ENCODE results near the gene GHR. TPM values are rescaled to one million over a fixed set of nuclear protein-coding genes. Genes with fewer than 3 reads are reported as not detected.

GHR gene
- total RNA-seq, 1 donor from 2014 or later, result 10.4 TPM

GRCh38 chr5:42590566-42590965, 167.3 kb downstream of the GHR start:
- intact Hi-C loops (cut with DNase I), result loop anchor here (5.0 kb wide), 1 partner anchor 102 kb away; no protein-coding TSS in a partner anchor
- DNase-seq (ENCODE audit: low spot score), result no peak

- intact Hi-C loops (cut with DNase I), result loop anchor here (5.0 kb wide), 1 partner anchor 101 kb away; no protein-coding TSS in a partner anchor
These were observed 167.8 kb downstream of the GHR start for GRCh38 chr5:42591015-42591414.

GRCh38 chr5:42592401-42593140, 169.3 kb downstream of the GHR start:
- intact Hi-C loops (cut with DNase I), result loop anchor here (5.0 kb wide), 1 partner anchor 100 kb away; no protein-coding TSS in a partner anchor
- no peak for DNase-seq (ENCODE audit: low spot score)

More at GRCh38 chr5:42591015-42591414, 167.8 kb downstream of the GHR start:
- peak; percentile 85 for DNase-seq (ENCODE audit: low spot score)

GRCh38 chr5:42593591-42593990, 170.4 kb downstream of the GHR start:
- intact Hi-C loops (cut with DNase I), result loop anchor here (5.0 kb wide), 1 partner anchor 99 kb away; no protein-coding TSS in a partner anchor
- no peak for DNase-seq (ENCODE audit: low spot score)

GRCh38 chr5:42595597-42595996, 172.4 kb downstream of the GHR start:
- no peak for DNase-seq (ENCODE audit: low spot score)
- intact Hi-C loops (cut with DNase I), result no loop called here

GRCh38 chr5:42596817-42597216, 173.6 kb downstream of the GHR start:
- intact Hi-C loops (cut with DNase I), result no loop called here
- DNase-seq (ENCODE audit: low spot score), result no peak

GRCh38 chr5:42597318-42597937, 174.2 kb downstream of the GHR start:
- DNase-seq (ENCODE audit: low spot score), result no peak
- intact Hi-C loops (cut with DNase I), result no loop called here

GRCh38 chr5:42598311-42598710, 175.1 kb downstream of the GHR start:
- no peak for DNase-seq (ENCODE audit: low spot score)
- intact Hi-C loops (cut with DNase I), result no loop called here

GRCh38 chr5:42599106-42599505, 175.9 kb downstream of the GHR start:
- DNase-seq (ENCODE audit: low spot score), result no peak
- intact Hi-C loops (cut with DNase I), result no loop called here

- intact Hi-C loops (cut with DNase I), result no loop called here
These were observed 177.2 kb downstream of the GHR start for GRCh38 chr5:42600441-42600840.

GRCh38 chr5:42604171-42604711, 181.0 kb downstream of the GHR start:
- DNase-seq (ENCODE audit: low spot score), result no peak
- intact Hi-C loops (cut with DNase I), result no loop called here

More at GRCh38 chr5:42600441-42600840, 177.2 kb downstream of the GHR start:
- no peak for DNase-seq (ENCODE audit: low spot score)

GRCh38 chr5:42605490-42605889, 182.3 kb downstream of the GHR start:
- no peak for DNase-seq (ENCODE audit: low spot score)
- intact Hi-C loops (cut with DNase I), result no loop called here

GRCh38 chr5:42606464-42606869, 183.2 kb downstream of the GHR start:
- DNase-seq (ENCODE audit: low spot score), result no peak
- intact Hi-C loops (cut with DNase I), result no loop called here

GRCh38 chr5:42611437-42611836, 188.2 kb downstream of the GHR start:
- DNase-seq (ENCODE audit: low spot score), result no peak
- intact Hi-C loops (cut with DNase I), result no loop called here

- intact Hi-C loops (cut with DNase I), result no loop called here
- DNase-seq (ENCODE audit: low spot score), result no peak
These were observed 189.6 kb downstream of the GHR start for GRCh38 chr5:42612750-42613366.

GRCh38 chr5:42614509-42614908, 191.3 kb downstream of the GHR start:
- no peak for DNase-seq (ENCODE audit: low spot score)
- intact Hi-C loops (cut with DNase I), result no loop called here

GRCh38 chr5:42620579-42621216, 197.5 kb downstream of the GHR start:
- intact Hi-C loops (cut with DNase I), result no loop called here
- DNase-seq (ENCODE audit: low spot score), result no peak

GRCh38 chr5:42621242-42621641, 198.0 kb downstream of the GHR start:
- intact Hi-C loops (cut with DNase I), result no loop called here
- no peak for DNase-seq (ENCODE audit: low spot score)

- DNase-seq (ENCODE audit: low spot score), result no peak
- intact Hi-C loops (cut with DNase I), result no loop called here
These were observed 198.4 kb downstream of the GHR start for GRCh38 chr5:42621662-42622061.

- intact Hi-C loops (cut with DNase I), result no loop called here
- no peak for DNase-seq (ENCODE audit: low spot score)
These were observed 201.7 kb downstream of the GHR start for GRCh38 chr5:42624912-42625311.

All from cardiac septum (tissue), 1 donor.